Measurements from ENCODE around the gene DCX.

Gene DCX

DNA sequence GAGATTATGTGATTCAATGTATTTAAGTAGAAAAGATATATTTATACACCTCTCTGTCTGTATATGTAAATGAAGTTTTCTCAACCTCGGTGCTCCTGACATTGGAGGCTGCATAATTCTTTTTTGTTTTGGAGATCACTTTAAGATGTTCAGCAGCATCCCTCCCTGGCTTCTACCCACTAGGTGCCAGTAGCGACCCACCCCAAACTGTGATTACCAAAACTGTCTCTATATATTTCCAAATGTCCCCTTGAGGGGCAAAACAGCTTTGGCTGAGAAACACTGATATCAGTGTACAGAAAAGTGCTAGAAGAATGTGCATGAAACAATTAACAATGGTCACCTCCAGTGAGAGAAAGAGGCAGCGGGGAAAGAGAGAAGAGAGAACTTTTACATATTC is 51.2 kb downstream of the DCX start:
- TF ChIP-seq, protein P1, sequence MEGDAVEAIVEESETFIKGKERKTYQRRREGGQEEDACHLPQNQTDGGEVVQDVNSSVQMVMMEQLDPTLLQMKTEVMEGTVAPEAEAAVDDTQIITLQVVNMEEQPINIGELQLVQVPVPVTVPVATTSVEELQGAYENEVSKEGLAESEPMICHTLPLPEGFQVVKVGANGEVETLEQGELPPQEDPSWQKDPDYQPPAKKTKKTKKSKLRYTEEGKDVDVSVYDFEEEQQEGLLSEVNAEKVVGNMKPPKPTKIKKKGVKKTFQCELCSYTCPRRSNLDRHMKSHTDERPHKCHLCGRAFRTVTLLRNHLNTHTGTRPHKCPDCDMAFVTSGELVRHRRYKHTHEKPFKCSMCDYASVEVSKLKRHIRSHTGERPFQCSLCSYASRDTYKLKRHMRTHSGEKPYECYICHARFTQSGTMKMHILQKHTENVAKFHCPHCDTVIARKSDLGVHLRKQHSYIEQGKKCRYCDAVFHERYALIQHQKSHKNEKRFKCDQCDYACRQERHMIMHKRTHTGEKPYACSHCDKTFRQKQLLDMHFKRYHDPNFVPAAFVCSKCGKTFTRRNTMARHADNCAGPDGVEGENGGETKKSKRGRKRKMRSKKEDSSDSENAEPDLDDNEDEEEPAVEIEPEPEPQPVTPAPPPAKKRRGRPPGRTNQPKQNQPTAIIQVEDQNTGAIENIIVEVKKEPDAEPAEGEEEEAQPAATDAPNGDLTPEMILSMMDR (IDR thresholded peaks at IDR 0.05; ENCODE audit: low read depth, low read length, missing control alignments), result no peak
- no peak overlapping the region for H3K4me3 ChIP-seq (ENCODE audit: low read depth, low read length)
- DNase-seq (ENCODE audit: low read depth), result no peak

DNA sequence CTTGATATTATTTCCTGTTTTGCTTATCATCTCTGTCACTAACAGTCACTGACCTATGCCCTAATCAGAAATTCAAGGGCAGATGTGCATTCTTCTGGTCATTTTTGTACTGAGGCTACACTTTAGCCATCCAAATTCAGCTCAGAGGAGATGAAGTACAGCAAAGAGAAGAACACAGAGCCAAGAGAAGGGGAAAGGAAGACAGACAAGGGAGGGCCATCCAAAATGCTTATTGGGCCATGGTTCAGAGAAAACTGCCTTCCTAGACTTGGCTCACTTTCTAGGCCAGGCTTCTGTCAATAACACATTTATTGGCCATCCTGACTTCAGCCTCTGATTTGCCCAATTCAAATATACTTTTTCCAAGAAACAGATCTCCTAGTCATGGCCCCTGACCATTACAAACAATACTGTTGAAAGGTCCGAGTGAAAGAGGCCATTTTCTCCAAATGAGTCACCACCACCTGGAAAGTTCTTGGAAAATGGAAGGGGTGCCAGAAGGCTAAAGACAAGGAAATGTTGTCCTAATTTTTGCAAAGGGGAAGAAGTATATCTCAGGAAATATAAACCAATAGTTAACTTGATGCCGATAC is 56.4 kb downstream of the DCX start:
- no peak for DNase-seq (ENCODE audit: low read depth)
- TF ChIP-seq, protein P1 (IDR thresholded peaks at IDR 0.05; ENCODE audit: low read depth, low read length, missing control alignments), result no peak
- no peak overlapping the region for H3K4me3 ChIP-seq (ENCODE audit: low read depth, low read length)

DNA sequence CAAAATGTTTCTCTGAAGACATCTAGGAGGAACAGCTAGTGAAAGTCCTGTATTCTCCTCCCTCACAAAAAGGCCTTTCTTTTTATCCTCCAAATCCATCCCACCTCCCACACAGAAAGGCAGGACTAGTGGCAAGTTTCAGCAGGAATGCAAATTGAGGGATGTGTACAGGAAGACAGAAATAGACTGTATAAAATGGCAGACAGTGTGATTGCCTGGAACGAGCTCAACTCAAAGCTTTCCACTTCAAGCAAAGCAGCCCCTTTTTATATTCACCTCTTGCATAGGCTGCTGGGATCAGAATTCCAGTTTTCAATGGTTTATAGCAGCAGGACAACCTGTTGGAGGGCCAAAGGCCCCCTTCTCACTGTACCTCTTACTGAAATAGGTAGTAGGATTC is 57.5 kb downstream of the DCX start:
- TF ChIP-seq, protein P1 (IDR thresholded peaks at IDR 0.05; ENCODE audit: low read depth, low read length, missing control alignments), result no peak
- no peak overlapping the region for H3K4me3 ChIP-seq (ENCODE audit: low read depth, low read length)
- DNase-seq (ENCODE audit: low read depth), result no peak

DNA sequence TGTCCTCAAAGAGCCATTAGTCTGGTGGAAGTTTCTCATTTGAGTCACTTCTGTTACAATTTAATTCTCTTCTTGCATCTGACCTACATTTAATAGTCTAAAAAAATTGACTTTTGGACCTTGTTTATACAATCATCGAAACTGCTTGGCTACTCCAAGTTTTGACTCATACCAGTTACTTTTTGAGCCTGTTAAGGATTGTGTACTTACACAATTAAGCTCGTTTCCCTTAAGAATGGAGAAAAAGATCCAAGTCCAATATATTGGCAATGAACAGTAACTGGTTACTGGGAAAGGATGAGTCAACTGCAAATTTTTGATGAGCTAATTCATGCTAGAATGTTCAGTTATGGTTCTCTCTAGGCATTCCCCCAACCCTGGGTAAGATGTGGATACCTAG is 58.2 kb downstream of the DCX start:
- TF ChIP-seq, protein P1 (IDR thresholded peaks at IDR 0.05; ENCODE audit: low read depth, low read length, missing control alignments), result no peak
- DNase-seq (ENCODE audit: low read depth), result no peak
- H3K4me3 ChIP-seq (ENCODE audit: low read depth, low read length), result no peak overlapping the region

DNA sequence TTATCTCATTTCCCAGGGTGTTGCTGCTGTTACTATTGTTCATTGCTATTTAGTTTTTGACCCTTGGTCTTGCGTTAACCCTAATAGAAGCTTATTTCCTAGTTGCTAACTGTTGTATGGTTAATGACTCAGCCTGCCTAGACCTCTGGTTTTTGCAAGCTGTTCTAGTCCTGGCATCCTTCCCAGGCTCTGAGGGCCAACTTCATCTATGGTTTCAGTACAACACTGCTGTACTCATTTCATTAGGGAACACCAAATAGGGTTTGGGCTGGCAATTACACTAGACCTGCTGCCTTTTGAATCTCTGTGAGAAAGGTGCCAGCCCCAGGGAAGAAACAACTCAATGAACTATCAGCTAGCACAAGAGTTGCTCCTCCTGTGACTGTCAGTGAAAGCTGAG is 59.6 kb downstream of the DCX start:
- no peak for DNase-seq (ENCODE audit: low read depth)
- TF ChIP-seq, protein P1 (IDR thresholded peaks at IDR 0.05; ENCODE audit: low read depth, low read length, missing control alignments), result no peak
- H3K4me3 ChIP-seq (ENCODE audit: low read depth, low read length), result no peak overlapping the region

DNA sequence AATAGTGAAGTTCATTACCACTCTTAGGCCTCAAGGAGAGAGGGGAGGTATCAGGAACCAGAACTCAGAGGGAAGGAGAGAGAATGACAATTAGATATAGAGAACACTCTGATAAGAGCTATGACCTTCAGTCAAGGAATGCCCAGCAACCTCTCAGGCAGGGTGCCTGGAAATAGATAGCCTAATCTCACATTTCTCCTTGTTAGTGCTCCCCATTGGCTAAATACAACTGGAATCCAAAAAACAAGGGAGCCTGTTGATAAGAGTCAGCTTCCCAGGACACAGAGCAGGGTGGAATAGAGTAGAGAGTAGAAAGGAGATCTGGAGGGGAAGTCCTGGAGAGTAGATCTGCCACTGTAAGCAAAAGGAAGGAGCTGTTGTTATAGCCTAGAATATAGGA is 62.1 kb downstream of the DCX start:
- DNase-seq (ENCODE audit: low read depth), result no peak

DNA sequence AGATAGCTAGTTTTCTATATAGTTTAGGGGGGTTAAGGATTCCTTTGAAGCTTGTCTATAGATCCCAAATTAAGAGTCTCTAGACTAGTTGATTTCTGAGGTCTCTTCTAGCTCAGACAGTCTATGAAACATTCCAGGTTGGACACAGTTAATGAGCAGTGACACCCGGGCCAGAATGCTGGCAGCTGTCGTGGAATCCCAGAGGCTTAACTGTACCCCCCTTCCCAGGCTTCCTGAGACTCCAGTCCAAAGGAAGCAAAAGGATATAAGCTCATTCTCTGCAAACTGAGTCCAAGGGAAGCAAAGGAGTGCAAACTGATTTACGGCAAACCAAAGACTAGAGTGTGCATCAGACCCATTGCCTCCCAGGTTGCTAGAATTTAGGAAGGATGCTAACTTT is 62.9 kb downstream of the DCX start:
- TF ChIP-seq, protein P1 (IDR thresholded peaks at IDR 0.05; ENCODE audit: low read depth, low read length, missing control alignments), result no peak
- DNase-seq (ENCODE audit: low read depth), result no peak

More for the DNA sequence above, 62.1 kb downstream of the DCX start:
- TF ChIP-seq, protein P1 (IDR thresholded peaks at IDR 0.05; ENCODE audit: low read depth, low read length, missing control alignments), result no peak
- no peak overlapping the region for H3K4me3 ChIP-seq (ENCODE audit: low read depth, low read length)

More for the DNA sequence above, 62.9 kb downstream of the DCX start:
- H3K4me3 ChIP-seq (ENCODE audit: low read depth, low read length), result no peak overlapping the region

All from GM12864 (cell line).